Activated T-cell treated with anti-CD3 and anti-CD28 coated beads, Interleukin-2, amount 50 U/mL, for 48 hours (primary cell): ENCODE results near the gene PRR20G.
"Not testable (repeated sequence)": the region's sequence is repeated elsewhere in the genome, so short reads cannot be mapped to it uniquely, and the experiment has no call there.

Source experiments
- DNase-seq, 2 experiments: peaks; one replicate each; pipeline ENCODE4 v3.0.0-alpha.2; 2020

The PRR20G gene

GRCh38 chr3:127287840-127288239 lies at the start of gene PRR20G:
Gene PRR20G (minus strand): TSS chr3:127288046. CDS start chr3:127287365, 681 bp downstream.
- DNase-seq = no peak

- DNase-seq = no peak
Observed at GRCh38 chr3:127337001-127337400, 49.2 kb upstream of the PRR20G start.

DNA sequence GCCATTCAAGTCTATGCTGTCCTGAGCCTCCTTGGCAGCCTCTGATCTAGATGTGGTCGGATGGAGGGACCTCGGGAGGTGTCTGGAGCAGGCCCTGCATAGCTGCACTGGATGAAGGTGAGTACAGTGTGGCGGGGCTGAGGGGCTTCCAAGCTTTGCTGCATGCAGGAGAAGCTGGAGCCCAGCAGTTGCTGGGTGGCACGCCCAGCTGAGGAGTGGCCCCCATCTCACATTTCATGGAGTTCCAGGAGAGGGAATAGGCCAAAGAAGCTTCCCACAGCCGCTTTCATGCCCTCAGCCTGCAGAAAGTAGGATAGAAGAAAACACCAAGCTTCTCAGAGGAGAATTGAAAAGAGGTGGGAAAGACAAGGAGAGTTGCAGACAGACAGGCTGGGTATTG lies 48.3 kb upstream of the PRR20G start:
- DNase-seq = no peak

- no peak for DNase-seq
Observed at GRCh38 chr3:127330385-127330784, 42.5 kb upstream of the PRR20G start.

- DNase-seq = no peak
Observed at GRCh38 chr3:127329631-127330285, 41.9 kb upstream of the PRR20G start.

GRCh38 chr3:127328421-127328820 lies 40.6 kb upstream of the PRR20G start:
- DNase-seq = no peak

DNA sequence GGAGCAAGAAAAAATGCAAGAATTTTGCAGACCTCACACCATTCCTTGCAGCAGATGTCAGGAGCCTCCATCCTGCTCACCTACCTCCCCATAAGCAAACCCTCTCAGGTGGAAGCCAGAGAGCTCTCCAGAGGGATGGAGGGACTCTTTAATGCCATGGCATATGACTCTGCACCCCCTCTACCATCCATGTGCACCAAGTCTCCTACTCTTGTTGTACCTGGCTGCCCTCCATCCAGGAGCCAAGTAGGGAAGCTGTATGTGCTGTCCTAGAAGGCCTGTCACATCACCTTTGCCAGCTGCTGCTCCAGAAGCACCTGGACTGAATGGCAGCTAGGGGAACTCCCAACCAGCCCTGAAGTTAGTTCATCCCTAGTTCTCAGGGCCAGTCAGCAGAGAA lies 38.5 kb upstream of the PRR20G start:
- no peak for DNase-seq

DNA sequence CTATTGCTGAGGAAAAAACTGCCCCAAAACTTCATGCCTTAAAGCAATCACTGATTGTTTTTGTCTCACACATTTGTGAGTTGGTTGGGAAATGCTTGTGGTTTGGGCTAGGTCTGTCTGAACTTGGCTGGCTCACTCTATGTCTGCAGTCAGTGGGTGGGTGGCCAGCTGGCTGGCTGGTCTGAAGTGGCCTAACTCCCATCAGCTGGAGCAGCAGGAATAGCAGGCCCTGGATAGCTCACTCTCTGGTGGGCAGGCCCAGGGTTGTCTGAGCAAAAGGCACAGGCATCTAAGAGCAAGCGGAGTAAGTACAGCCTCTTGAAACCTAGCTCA lies 37.7 kb upstream of the PRR20G start:
- DNase-seq = no peak

DNA sequence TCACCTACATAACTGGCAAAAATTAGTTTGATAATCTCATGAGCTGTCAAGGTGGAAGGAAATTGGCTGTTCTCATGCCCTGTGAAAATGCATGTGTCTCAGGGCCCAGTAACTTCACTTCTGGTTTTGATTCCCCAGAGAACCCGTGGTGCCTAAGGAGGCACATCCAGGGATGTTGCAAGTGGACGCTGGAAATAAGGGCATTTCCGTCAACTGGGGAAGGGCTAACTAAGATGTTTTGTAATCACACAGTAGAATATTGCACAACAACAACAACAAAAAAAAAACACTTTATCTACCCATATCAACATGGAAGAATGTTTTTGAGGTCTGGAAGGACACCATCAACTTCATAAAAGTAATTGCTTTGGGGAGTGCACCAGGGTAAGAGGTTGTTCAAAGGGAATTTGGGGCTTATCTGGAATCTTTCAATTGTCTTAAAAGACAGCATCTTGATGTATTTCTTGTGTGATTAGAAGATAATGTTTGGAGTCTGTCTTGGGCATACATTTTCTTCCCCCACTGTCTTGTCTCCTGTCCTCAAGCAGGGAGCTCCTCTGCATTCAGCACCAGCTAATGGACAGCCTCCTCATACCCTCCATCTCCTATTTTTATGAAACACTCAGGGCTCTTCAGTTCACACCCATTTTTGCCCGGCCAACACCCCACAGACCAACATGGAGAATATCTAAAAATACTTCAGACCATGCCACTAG lies 37.2 kb upstream of the PRR20G start:
- DNase-seq = no peak

DNA sequence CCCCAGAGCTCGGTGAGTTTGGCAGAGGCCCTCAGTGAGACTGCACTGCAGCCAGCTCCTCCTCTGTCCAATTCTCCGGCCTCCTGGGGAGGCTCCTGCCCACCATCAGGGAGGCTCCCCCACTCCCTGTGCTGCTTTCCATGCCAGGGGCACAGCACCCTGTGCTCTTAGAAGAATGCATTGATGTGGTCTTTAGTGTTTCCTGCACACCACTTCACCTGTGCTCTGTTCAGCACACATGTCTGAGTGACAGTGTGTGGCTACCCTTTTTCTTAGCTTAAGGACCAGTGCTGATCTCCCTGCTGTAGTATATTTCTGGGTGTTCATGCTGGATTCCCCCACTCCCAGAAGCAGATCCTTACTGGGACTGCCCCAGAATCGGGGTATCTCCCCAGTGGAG lies 36.2 kb upstream of the PRR20G start:
- DNase-seq = no peak

DNA sequence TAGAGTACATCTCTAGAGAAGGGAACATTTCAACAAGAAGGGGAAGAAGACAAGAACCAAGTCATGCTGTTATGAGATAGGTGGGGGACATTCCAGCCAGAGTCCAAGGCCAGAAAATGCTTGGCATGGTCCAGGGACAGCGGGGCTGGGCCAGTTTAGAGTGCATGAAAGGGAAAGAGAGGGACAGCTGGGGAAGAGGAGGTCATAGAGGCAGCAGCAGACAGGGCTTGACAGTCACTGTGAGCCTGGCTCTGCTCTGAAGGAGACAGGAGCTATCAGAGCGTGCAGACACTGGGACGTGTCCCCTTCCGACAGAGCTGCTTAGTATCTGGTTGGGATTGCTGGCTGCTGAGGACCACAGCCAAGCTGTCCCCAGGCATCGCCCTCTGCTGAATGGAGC lies 35.7 kb upstream of the PRR20G start:
- DNase-seq = no peak

DNA sequence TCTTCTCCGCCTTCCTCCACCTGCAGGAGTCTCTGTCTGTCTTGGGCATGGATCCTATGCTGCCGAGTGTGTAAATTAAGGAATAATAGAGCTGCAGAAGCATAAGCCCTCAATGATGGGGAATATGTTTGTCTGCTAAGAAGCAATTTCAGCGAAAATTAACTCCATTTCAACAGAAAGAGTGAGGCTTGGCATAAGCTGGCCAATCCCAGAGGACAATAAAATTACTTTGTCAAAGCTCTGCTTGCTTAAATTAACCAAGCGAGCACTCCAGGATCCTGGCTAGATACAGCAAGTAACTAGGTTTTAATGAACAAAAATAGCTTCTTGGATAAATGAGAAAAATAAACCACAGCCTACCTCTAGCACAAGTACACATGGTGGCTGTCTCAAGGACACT lies 33.5 kb upstream of the PRR20G start:
- no peak for DNase-seq

- DNase-seq = no peak
Observed at GRCh38 chr3:127320529-127321121, 32.8 kb upstream of the PRR20G start.

DNA sequence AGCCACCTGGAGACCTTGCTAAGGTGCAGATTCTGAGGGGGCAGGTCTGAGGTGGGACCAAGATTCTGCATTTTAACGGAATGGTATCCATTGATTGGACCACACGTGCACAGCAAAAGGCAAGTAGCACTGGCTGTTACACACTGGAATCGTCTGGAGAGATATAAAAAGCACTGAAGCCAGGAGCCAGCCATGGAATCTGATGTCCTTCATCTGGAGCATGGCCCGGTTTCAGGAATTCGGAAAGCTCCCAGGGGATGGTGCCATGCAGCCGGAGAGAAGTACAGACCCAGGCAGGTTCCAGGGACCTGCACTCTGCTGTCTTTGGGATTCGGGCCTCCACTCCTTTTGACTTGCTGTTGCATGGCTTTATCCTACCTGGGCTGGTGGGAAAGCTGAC lies 28.8 kb upstream of the PRR20G start:
- no peak for DNase-seq

DNA sequence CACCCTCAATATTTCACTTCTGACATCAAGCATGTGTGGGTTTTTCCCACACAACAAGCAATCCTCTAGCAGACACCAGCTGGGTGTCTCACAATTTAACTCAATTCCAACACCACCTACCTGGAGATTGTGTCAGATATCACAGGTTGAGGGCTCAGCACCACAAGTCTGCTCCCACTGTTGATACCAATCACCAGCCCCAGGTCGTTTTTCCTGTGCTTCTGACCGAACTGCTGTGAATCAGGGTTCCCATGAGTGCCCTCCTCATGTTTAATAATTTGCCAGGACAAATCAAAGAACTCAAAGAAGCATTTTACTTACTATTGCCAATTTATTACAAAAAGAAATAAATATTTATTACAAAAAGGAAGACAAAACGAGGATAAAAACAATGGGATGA lies 25.0 kb upstream of the PRR20G start:
- DNase-seq = no peak

DNA sequence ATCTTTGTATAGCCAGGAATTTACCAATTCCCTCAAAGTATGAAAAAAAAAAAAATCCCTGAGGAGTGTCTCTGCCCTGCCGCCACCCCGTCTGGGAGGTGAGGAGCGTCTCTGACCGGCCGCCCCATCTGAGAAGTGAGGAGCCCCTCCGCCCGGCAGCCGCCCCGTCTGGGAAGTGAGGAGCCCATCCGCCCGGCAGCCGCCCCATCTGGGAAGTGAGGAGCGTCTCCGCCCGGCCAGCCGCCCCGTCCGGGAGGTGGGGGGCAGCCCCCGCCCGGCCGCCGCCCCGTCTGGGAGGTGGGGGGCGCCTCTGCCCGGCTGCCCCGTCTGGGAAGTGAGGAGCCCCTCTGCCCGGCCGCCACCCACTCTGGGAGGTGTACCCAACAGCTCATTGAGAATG lies 21.0 kb upstream of the PRR20G start:
- DNase-seq = not testable (repeated sequence)

DNA sequence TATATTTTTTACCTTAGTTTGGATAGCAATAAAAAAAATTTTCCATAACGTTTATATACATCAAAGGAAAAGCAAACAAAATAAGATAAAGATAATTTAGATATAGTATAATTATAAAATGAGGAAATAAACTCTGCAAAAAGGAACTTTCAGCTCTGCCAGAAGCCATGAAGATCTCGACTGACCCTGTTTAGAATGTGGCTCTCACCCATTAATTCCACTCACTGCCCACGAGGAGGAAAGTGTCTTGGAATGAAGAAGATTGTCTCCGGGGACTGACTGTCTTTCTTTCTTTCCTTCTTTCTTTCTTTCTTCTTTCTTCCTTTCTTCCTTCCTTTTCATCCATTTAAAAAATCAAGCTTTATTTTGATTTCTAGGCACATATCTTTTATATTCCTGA lies 20.1 kb upstream of the PRR20G start:
- no peak for DNase-seq

- DNase-seq = no peak
Observed at GRCh38 chr3:127307112-127307835, 19.4 kb upstream of the PRR20G start.

GRCh38 chr3:127306361-127307111 lies 18.7 kb upstream of the PRR20G start:
- no peak for DNase-seq

- DNase-seq = no peak
Observed at GRCh38 chr3:127305499-127306060, 17.7 kb upstream of the PRR20G start.

GRCh38 chr3:127304121-127304744 lies 16.4 kb upstream of the PRR20G start:
- DNase-seq = no peak

GRCh38 chr3:127299276-127299675 lies 11.4 kb upstream of the PRR20G start:
- DNase-seq = no peak
